GM19372 (cell line): ENCODE measurements around the gene ITGB1BP1.
A peak's percentile ranks its signal among the peaks of the same experiment; 100 is the strongest.

Experiments
- ATAC-seq: cut with Tn5 transposase; IDR thresholded peaks from one replicate; pipeline ENCODE4 v1.9.1; 2021; ENCODE audit warnings: mild to moderate bottlenecking, low read depth, moderate library complexity; ENCODE audit not compliant: unreplicated experiment

Gene ITGB1BP1, protein sequence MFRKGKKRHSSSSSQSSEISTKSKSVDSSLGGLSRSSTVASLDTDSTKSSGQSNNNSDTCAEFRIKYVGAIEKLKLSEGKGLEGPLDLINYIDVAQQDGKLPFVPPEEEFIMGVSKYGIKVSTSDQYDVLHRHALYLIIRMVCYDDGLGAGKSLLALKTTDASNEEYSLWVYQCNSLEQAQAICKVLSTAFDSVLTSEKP

DNA sequence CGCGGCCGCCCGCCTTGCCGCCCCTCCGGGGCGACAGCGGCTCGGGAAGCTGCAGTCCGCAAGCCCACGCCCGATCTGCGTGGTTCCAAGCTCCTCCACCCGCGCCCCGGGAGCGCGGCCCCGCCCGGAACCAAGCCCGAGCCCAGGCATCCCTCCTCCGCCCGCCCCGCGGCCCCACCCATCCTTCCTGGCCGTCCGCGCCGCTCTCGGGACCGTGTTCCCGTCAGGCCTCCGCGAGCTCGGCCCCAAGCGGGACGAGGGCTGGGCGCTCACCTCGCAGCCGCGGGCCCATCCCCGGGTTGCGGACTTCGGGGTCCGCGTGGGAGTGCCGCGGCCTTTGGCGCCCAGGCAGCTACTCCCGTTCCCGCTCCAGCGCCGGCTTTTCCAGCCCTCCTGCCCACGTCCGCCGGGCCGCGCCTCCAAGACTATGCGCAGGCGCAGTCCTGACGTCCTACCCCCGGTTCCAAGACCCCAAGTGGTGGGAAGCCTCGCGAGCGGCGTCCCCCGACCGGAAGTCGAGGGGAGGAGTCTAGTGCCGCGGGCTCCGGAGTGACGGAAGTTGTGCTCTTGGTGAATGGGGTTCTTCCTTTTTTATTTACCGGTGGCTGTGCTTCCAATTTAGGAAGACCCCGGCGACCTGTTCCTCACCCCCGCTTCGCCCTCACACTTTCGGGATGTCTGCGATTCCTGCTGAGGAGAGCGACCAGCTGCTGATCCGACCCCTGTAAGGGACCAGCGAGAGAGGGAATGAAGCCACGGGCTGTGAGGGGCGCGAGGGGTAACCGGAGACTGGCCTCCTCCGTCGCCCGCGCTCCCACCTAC lies at the start of gene ITGB1BP1, which contains the start of gene CPSF3:
ITGB1BP1 (minus strand) TSS at position 429 of the 822 bp plus-strand sequence. CDS start 4,831 bp downstream, outside the sequence.
CPSF3 (plus strand) TSS at position 555 of the 822 bp plus-strand sequence; CDS start at position 675, 120 bp downstream.
- ATAC-seq = peak; percentile 85

DNA sequence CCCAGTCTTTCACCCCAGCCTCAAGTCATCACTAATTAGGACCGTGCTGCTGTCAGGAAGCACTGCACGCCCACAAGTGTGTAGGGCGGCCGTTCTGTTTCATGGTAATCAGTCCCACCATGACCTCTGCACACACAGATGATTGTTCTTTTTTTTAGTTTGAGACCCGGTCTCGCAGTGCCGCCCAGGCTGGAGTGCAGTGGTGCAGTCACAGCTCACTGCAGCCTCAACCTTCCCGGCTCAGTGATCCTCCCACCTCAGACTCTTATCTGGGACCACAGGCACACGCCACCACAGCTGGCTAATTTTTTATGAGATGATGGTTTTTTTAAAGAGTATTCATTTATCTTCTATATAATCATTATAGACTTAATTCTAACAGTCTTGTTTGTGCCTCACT lies 49.2 kb upstream of the ITGB1BP1 start:
- no peak for ATAC-seq

DNA sequence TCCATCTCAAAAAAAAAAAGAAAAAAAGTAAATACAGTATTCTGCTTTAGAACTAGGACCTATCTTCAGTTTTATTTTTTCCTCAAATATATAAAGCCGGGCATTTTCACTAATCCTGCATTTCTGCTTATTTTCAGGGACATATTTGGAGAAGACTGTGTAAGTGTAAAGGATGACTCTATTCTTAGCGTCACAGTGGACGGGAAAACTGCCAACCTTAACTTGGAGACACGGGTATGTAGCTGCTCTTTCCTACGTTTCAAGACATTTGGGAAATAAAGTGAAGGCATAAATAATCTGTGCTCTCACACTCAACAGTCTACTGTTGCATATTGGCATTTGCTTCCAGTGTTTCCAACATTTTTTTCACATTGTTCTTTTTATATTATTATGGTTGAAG lies 47.9 kb upstream of the ITGB1BP1 start:
- ATAC-seq = no peak

DNA sequence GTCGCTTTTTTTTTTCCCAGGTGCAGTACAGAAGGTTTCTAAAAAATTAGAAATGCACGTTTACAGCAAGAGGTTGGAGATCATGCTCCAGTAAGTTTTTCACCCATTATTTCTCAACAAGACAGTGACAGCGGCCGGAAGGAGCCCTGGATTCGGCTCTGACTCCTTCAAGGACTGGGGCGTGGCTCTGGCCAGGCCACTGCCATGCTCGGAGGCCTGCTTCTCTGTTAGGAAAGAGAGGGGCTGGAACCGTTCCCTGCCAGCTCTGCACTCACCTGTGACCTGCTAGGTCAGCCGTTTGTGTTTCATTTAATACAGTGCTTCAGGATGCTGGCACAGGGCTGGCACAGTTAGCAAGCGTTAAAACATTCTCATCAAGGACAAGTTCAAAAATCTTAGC lies 44.4 kb upstream of the ITGB1BP1 start:
- no peak for ATAC-seq

- ATAC-seq = no peak
These were observed 42.9 kb upstream of the ITGB1BP1 start for GRCh38 chr2:9466147-9466683.

DNA sequence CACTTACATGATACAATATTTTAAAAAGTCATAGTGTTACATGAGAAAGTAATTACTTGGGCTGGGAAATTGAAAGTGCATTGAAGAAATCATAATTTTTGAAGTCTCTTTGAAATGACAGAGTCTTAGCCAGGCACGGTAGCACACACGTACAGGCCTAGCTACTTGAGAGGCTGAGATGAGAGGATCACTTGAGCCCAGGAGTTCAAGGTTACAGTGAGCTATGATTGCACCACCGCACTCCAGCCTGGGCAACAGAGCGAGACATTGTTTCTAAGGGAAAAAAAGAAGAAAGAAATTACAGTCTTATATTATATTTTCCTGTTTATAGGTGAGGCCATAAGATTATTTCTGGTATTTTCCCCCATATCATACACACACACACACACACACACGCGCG lies 41.8 kb upstream of the ITGB1BP1 start:
- no peak for ATAC-seq

GRCh38 chr2:9463698-9464034 lies 40.3 kb upstream of the ITGB1BP1 start:
- ATAC-seq = no peak

DNA sequence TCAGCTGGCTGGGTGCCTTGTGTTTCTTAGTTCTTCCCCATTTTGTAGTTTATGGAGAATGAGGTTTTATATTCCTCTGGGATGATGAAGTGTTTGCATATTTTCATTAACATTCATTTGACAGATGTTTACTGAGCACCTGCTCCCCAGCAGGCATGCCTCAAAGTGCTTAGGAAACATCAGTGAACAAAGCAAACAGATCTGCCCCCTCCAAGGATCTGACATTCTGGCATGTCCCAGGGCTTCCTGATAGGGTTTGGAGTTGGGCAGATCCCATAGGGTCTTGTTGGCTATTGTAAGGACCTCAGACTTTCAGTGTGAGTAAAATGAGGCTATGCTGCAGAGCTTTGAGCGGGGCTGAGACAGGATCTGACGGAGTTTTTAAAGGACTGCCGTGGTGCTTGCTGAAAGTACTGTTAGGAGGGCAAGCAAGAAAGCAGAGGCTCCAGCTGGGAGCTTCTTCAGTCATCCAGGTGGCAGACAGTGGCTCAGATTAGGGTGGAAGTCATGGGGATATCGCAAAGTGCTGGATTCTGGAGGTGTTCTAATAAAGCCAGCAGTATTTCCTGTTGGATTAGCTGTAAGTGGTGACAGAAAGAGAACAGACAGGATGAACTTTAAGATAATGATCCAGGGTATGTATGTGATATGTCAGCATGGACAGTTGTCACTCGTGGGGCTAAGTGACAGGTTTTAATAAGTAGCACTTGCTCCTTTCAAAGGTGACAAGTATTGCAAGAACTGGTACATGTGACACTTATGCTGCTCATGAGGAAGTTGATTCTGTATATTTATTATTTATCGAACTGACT lies 39.8 kb upstream of the ITGB1BP1 start:
- ATAC-seq = no peak

DNA sequence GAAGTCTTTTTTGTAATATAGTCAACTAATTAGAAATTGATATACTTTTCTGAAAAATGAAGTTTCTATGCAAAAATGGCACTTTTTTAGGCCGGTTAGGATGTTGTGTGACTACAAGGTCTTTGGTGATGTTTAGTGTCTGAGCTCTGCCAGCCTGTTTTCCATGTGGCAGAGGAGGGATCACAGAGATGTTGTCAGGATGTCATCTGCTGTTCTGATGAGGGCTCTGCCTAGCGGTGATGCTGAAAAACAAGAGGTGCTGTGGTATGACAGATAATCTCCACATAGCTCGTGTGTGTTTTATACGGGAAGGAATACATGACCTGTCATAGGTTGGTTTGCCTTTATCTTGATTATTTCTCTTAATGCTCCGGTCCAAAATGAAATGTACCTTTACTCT lies 39.0 kb upstream of the ITGB1BP1 start:
- ATAC-seq = no peak

DNA sequence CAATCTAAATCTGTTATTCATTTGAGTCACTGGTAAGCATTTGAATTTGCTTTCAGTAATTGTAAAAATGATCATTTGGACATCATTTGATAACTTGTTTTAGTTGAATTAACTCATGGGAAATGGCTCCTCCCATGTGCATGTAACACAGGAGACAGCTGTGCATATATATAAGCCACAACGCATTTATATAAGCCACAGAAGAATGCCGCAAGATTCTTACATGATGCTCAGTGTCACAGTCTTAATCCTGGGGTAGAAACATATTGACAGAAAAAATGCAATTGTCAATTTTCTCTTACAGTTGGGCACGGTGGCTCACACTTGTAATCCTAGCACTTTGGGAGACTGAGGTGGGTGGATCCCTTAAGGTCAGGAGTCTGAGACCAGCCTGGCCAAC lies 37.8 kb upstream of the ITGB1BP1 start:
- ATAC-seq = no peak

DNA sequence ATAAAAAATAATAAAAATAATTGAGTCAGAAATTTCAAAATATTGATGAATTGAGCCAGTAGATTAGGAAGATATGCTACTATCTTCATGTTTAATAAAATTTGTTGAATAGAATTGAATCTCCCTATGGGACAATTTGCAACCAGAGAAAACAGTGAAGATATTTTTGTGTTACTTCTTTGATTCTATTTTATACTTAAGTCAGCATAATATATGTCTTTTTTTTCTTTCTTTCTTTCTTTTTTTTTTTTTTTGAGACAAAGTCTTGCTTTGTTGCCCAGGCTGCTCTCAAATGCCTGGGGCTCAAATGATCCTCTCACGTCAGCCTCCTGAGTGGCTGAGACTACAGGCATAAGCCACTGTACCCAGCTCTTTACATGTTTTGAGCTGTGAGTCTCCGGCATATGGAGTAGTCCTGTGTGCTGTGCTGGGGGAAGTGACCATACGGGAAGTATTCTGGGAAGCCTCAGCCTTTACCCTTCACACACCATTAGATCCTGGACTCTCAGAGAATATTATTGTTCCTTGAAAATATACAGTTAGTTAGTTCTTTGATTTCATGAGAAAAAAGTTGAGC lies 37.2 kb upstream of the ITGB1BP1 start:
- ATAC-seq = no peak

DNA sequence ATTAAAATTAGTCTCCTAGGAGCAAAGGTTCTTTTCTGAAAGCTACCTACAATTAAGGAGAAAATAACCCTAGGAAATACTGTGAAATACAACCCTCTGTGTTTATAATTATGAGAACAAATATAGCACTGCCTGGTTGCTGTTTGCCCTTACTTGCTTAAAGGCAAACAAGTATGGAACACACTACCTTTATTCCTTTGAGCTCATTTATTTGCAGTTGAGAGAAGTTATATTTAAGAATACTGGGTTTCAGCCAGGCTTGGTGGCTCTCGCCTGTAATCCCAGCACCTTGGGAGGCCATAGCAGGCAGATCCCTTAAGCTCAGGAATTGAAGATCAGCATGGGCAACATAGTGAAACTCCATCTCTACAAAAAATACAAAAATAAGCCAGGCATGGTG lies 27.9 kb upstream of the ITGB1BP1 start:
- no peak for ATAC-seq

- ATAC-seq = no peak
These were observed 21.8 kb upstream of the ITGB1BP1 start for GRCh38 chr2:9445089-9445488.

- no peak for ATAC-seq
These were observed 20.2 kb upstream of the ITGB1BP1 start for GRCh38 chr2:9443526-9443925.

DNA sequence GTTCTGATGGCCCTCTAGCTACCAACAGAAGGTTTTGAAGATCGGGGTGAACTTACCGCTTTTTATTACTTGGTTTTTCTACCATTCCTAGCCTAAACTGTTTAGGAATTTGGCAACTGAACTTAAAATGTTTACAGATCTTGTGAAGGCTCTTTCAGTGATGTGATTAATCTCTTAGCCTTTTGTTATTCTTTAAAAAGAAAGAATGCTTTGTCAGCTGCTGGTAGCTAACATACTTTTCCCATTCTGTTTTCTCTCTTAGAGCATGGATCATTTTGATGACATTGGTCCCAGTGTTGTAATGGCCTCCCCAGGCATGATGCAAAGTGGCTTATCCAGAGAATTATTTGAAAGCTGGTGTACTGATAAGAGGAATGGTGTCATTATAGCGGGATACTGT lies 18.2 kb upstream of the ITGB1BP1 start:
- no peak for ATAC-seq

DNA sequence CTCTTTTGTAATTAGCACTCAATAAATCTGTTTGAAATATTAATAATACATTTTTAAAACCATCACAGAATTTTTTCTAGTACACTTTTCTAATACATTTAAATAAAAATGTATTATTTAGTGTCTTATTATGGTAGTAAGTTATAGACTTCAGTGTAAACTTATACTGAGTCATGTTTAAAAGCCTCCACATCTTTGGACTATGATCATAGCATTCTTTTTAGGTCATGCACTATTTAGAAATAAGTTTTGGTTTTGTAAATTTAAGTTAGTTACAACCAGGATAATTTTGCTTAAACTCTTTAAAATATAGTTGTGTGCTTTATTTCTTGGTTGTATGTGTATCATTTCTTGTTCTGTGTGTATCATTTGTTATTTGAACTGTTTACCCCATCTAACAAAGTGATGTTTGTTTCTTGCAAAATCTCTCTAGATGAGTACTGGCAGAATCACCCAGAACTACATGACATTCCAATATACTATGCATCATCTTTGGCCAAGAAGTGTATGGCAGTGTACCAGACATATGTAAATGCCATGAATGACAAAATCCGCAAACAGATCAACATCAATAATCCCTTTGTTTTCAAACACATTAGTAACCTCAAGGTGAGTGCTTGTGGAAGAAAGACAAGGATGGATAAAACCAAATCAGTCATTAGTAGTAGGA lies 16.9 kb upstream of the ITGB1BP1 start:
- ATAC-seq = no peak

DNA sequence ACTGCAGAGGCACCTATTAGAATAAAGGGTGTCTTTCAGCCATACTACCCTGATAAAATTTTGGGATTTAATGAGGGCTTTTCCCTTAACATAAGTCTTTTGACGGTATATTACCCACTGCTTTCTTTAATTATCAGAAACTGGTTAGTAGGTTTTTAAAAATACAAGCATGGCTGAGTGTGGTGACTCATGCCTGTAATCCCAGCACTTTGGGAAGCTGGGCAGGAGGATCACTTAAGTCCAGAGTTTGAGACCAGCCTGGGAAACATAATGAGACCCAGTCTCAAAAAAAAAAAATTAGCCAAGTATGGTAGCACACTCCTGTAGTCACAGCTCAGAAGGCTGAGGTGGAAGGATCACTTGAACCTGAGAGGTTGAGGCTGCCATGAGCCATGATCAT lies 16.2 kb upstream of the ITGB1BP1 start:
- no peak for ATAC-seq

- no peak for ATAC-seq
These were observed 11.2 kb upstream of the ITGB1BP1 start for GRCh38 chr2:9434489-9434888.

DNA sequence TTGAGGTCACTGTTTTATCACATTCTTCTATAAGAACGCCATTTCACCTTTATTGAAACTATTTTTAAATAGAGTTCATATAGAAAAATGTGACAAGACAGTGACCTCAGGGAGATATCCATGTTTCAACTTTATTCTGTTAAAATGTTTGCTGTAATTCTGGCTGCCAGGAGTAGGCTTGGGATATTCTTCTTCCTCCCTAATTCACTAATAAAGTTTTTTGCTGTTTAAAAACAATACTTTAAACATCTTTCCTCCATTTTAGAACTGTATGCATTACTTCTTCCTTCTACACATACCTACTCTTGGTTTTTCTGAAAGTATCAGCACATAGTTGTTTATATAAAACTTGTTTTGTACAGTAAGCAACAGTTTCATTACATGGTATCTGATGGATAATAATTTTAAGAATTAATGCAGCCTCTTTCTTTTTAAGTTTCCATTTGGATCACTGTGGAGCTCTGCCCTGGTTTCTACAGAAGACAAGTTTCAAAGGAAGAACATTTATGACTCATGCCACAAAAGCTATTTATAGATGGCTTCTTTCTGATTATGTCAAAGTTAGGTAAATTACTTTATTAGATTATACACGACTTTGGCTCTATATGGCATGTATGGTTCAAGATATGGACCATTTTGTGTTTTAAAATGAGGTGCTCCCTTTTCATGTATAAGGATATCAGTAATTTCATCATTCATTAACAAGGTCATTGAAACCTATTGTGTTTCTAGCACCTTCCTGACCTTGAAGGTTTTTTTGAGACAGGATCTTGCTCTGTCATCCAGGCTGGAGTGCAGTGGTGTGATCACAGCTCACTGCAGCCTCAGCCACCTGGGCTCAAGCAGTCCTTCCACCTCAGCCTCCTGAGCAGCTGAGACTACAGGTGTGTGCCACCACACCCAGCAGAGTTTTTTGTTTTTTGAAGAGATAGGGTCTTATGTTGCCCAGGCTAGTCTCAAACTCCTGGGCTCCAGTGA lies 7.3 kb upstream of the ITGB1BP1 start:
- no peak for ATAC-seq
